DOHH2 (cell line): ENCODE measurements around the gene KRTAP5-1.

Experiments used
- EZH2phosphoT487 ChIP-seq: fragments of 200-600 bp; sonication (generic); IDR thresholded peaks from 2 replicates; pipeline ENCODE4 v1.6.1; 2017; ENCODE audit warnings: borderline replicate concordance, mild to moderate bottlenecking, antibody characterized with exemption, low read length, moderate library complexity, mixed read lengths
- TF ChIP-seq, protein P1 (sequence below): fragments of 200-600 bp; sonication (generic); IDR thresholded peaks from one replicate; pipeline ENCODE4 v1.5.1; 2014; ENCODE audit warnings: antibody characterized with exemption, mild to moderate bottlenecking, low read depth, low read length; ENCODE audit not compliant: poor library complexity, severe bottlenecking

DNA sequence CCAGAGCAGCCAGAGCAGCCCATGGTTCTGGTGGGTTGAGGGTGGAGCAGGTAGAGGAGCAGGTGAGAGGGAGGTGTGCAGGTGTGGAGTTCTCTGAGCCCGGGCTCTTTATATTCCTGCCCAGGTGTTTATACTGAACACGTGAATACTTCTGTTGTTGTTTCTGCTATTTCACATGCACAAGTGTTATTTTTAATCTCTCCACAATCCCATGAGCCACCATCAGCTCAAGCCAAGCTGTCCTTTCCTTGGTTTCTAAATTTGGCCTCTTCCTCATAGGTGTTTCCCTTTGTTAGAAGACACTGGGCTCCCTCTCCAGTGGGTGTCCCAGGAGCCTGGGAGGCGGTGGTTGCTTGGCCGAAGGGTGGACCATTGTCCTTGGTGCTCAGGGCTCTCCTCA, 23.3 kb upstream of the KRTAP5-1 start, which contains the start of gene KRTAP5-3:
- TF ChIP-seq, protein P1, sequence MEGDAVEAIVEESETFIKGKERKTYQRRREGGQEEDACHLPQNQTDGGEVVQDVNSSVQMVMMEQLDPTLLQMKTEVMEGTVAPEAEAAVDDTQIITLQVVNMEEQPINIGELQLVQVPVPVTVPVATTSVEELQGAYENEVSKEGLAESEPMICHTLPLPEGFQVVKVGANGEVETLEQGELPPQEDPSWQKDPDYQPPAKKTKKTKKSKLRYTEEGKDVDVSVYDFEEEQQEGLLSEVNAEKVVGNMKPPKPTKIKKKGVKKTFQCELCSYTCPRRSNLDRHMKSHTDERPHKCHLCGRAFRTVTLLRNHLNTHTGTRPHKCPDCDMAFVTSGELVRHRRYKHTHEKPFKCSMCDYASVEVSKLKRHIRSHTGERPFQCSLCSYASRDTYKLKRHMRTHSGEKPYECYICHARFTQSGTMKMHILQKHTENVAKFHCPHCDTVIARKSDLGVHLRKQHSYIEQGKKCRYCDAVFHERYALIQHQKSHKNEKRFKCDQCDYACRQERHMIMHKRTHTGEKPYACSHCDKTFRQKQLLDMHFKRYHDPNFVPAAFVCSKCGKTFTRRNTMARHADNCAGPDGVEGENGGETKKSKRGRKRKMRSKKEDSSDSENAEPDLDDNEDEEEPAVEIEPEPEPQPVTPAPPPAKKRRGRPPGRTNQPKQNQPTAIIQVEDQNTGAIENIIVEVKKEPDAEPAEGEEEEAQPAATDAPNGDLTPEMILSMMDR: no peak
- no peak for TF ChIP-seq EZH2phosphoT487
